Liver (tissue), 9 donors: ENCODE measurements around the gene CYP4V2. TPM values are rescaled to one million over a fixed set of nuclear protein-coding genes. Genes with fewer than 3 reads are reported as not detected.

Experiments used
- DNase-seq: peaks from one replicate; pipeline ENCODE4 v3.0.0-alpha.2; 2017; ENCODE audit warnings: low spot score
- H3K27ac ChIP-seq, 2 donors: one replicate each; pipeline ENCODE4 v1.7.0; 2013; ENCODE audit warnings: inconsistent platforms in 2 of 2, low read length in 2 of 2, control low read depth in 1 of 2, low read depth in 1 of 2, mild to moderate bottlenecking in 1 of 2
- H3K27me3 ChIP-seq, 4 donors: one replicate each; pipeline versions ENCODE4 v1.6.1 to v1.7.0; 2013; ENCODE audit warnings: low read length in 3 of 4, inconsistent platforms in 1 of 4, mild to moderate bottlenecking in 1 of 4, moderate library complexity in 1 of 4; ENCODE audit not compliant: control insufficient read depth in 4 of 4, insufficient read depth in 4 of 4
- H3K36me3 ChIP-seq, 4 donors: one replicate each; pipeline versions ENCODE4 v1.6.1 to v1.7.0; 2013; ENCODE audit warnings: low read length in 3 of 4, mild to moderate bottlenecking in 3 of 4, low read depth in 1 of 4, moderate library complexity in 1 of 4; ENCODE audit not compliant: control insufficient read depth in 4 of 4, insufficient read depth in 3 of 4
- H3K4me1 ChIP-seq, 4 donors: one replicate each; pipeline versions ENCODE4 v1.6.1 to v1.7.0; 2013; ENCODE audit warnings: low read length in 3 of 4, mild to moderate bottlenecking in 3 of 4, moderate library complexity in 1 of 4; ENCODE audit not compliant: control insufficient read depth in 4 of 4, insufficient read depth in 4 of 4
- H3K4me3 ChIP-seq, 3 donors: one replicate each; pipeline versions ENCODE4 v1.6.1 to v1.7.0; 2013; ENCODE audit warnings: low read length in 3 of 3, control low read depth in 1 of 3, low read depth in 1 of 3, mild to moderate bottlenecking in 1 of 3
- H3K9ac ChIP-seq, 2 donors: one replicate each; pipeline ENCODE4 v1.7.0; 2013; ENCODE audit warnings: low read length in 2 of 2, mild to moderate bottlenecking in 2 of 2, moderate library complexity in 2 of 2, control low read depth in 1 of 2, low read depth in 1 of 2
- H3K9me3 ChIP-seq, 4 donors: one replicate each; pipeline versions ENCODE4 v1.6.1 to v1.7.0; 2013; ENCODE audit warnings: low read length in 3 of 4; ENCODE audit not compliant: control insufficient read depth in 4 of 4
- ATF3 ChIP-seq: IDR thresholded peaks from 2 replicates; pipeline ENCODE4 v1.6.1; 2016; ENCODE audit warnings: antibody characterized with exemption
- CTCF ChIP-seq: fragments of 150-350 bp; IDR thresholded peaks from 2 replicates; pipeline ENCODE4 v1.5.1; 2017; ENCODE audit warnings: improper control_type of control experiment, low read depth, low read length; ENCODE audit not compliant: missing input control
- EGR1 ChIP-seq, 2 donors: IDR thresholded peaks; 2 replicates each; pipeline ENCODE4 v1.6.1; 2016 to 2018; ENCODE audit warnings: antibody characterized with exemption in 2 of 2, low read depth in 2 of 2
- FOXA1 ChIP-seq: IDR thresholded peaks from 2 replicates; pipeline ENCODE4 v1.6.1; 2016; ENCODE audit warnings: antibody characterized with exemption
- FOXA2 ChIP-seq: IDR thresholded peaks from 2 replicates; pipeline ENCODE4 v1.6.1; 2016; ENCODE audit warnings: antibody characterized with exemption
- GABPA ChIP-seq, 2 donors: IDR thresholded peaks in 1 of 2; conservative IDR thresholded peaks in 1 of 2; 2 replicates each; pipeline ENCODE4 v1.6.1; 2016; ENCODE audit warnings: antibody characterized with exemption in 2 of 2, mild to moderate bottlenecking in 1 of 2, moderate library complexity in 1 of 2
- HNF4A ChIP-seq, 2 donors: conservative IDR thresholded peaks; 2 replicates each; pipeline ENCODE4 v1.6.1; 2016; ENCODE audit warnings: antibody characterized with exemption in 2 of 2, mild to moderate bottlenecking in 2 of 2
- HNF4G ChIP-seq: IDR thresholded peaks from 2 replicates; pipeline ENCODE4 v1.6.1; 2016; ENCODE audit warnings: antibody characterized with exemption
- JUND ChIP-seq, 2 donors: IDR thresholded peaks; 2 replicates each; pipeline ENCODE4 v1.6.1; 2016; ENCODE audit warnings: antibody characterized with exemption in 2 of 2
- MAX ChIP-seq: IDR thresholded peaks from 2 replicates; pipeline ENCODE4 v1.6.1; 2016; ENCODE audit warnings: antibody characterized with exemption
- NR2F2 ChIP-seq: IDR thresholded peaks from 2 replicates; pipeline ENCODE4 v1.6.1; 2016; ENCODE audit warnings: antibody characterized with exemption
- REST ChIP-seq: IDR thresholded peaks from 2 replicates; pipeline ENCODE4 v1.6.1; 2016; ENCODE audit warnings: antibody characterized with exemption, mild to moderate bottlenecking
- RXRA ChIP-seq, 2 donors: IDR thresholded peaks; 2 replicates each; pipeline ENCODE4 v1.6.1; 2017 to 2018; ENCODE audit warnings: antibody characterized with exemption in 2 of 2, mild to moderate bottlenecking in 1 of 2
- SP1 ChIP-seq: IDR thresholded peaks from 2 replicates; pipeline ENCODE4 v1.6.1; 2018; ENCODE audit warnings: antibody characterized with exemption, mild to moderate bottlenecking
- TAF1 ChIP-seq: conservative IDR thresholded peaks from 2 replicates; pipeline ENCODE4 v1.6.1; 2016; ENCODE audit warnings: antibody characterized with exemption, mild to moderate bottlenecking
- YY1 ChIP-seq: IDR thresholded peaks from 2 replicates; pipeline ENCODE4 v1.6.1; 2016; ENCODE audit warnings: antibody characterized with exemption, mild to moderate bottlenecking
- ZBTB33 ChIP-seq: IDR thresholded peaks from 2 replicates; pipeline ENCODE4 v1.6.1; 2016; ENCODE audit warnings: antibody characterized with exemption
- WGBS: extraction: QIAGEN DNeasy Blood & Tissue Kit; methylation state at CpG from one replicate; pipeline ENCODE4 v1.1.7; 2013; 5-methylcytosine and 5-hydroxymethylcytosine counted together
- polyA plus RNA-seq, 2 donors: library from polyadenylated mRNA; stranded (reverse) in 1 of 2; unstranded in 1 of 2; fragments of 200-250 nt in 1 of 2; fragments of >200 nt in 1 of 2; fragmentation: Nextera tagmentation in 1 of 2; extraction: Ambion mirVana in 1 of 2; gene quantifications; one replicate each; pipeline versions ENCODE4 v1.2.1 to v1.2.3, GENCODE V29; 2013 to 2015
- total RNA-seq, 2 donors: library from RNA; depleted of rRNA; stranded (reverse); fragments of >200 nt; gene quantifications; one replicate each; pipeline ENCODE4 v1.2.3, GENCODE V29; 2014
- donor health status: healthy.
- donor health status: healthy.
- donor health status: healthy.
- donor health status: healthy.
- donor health status: healthy.

CYP4V2 gene
- total and polyA plus RNA-seq, 4 donors: 27.9 to 119 (median 35.1) TPM

GRCh38 chr4:186227744-186228513 is 36.6 kb downstream of the CYP4V2 start:
- H3K4me3 ChIP-seq: peak overlapping the region; percentile 33 to 55 (median 50)
- peaks cover 12 to 49% (median 28%) of the 10 kb centered on the region in 4 donors for H3K4me1 ChIP-seq
- no peaks in the 10 kb centered on the region for H3K27me3 ChIP-seq
- no peak for DNase-seq
- no peaks in the 10 kb centered on the region for H3K9me3 ChIP-seq
- WGBS: 9% methylated on average over 2 of the region's 2 CpGs
- TF ChIP-seq REST: no peak
- no peak for TF ChIP-seq EGR1 (IDR thresholded peaks at IDR 0.05; ENCODE audit: low read depth in 2 of 2)
- no peak for TF ChIP-seq FOXA1
- TF ChIP-seq FOXA2: no peak
- TF ChIP-seq JUND (IDR thresholded peaks at IDR 0.05): no peak
- TF ChIP-seq GABPA (IDR thresholded peaks at IDR 0.05 in 1 of 2, conservative IDR thresholded peaks at IDR 0.05 in 1 of 2): no peak
- TF ChIP-seq ATF3: no peak
- no peak for TF ChIP-seq MAX
- TF ChIP-seq YY1: no peak
- TF ChIP-seq NR2F2: no peak
- TF ChIP-seq RXRA (IDR thresholded peaks at IDR 0.05): no peak
- no peak for TF ChIP-seq HNF4G
- TF ChIP-seq HNF4A (conservative IDR thresholded peaks at IDR 0.05): no peak
- TF ChIP-seq SP1: no peak
- no peak for TF ChIP-seq TAF1
- TF ChIP-seq ZBTB33: no peak
- no peak for TF ChIP-seq CTCF
- peak overlapping the region; percentile 77 to 82 for H3K27ac ChIP-seq
- H3K9ac ChIP-seq: peak overlapping the region; percentile 62 to 90
- peaks cover 0 to 8% (median 0%) of the 10 kb centered on the region in 4 donors for H3K36me3 ChIP-seq
